Measurements from ENCODE around the gene AKT2.

Gene AKT2

DNA sequence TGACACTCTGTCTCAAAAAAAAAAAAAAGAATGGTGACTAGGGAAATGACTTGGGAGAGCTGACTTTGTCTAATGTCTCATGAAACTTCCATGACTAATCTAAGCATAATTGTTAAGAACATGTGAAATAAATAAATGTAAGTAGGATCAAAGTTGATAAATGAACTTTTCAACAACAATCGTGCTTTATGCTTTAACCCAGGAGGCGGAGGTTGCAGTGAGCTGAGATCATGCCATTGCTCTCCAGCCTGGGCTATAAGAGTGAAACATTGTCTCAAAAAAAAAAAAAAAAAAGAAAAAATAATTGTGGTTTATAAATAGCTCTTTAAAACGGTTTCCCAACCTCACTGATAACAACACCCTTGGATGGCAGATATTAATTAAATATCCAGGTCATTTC lies 12.9 kb upstream of the AKT2 start:
- DNase-seq, result no peak

DNA sequence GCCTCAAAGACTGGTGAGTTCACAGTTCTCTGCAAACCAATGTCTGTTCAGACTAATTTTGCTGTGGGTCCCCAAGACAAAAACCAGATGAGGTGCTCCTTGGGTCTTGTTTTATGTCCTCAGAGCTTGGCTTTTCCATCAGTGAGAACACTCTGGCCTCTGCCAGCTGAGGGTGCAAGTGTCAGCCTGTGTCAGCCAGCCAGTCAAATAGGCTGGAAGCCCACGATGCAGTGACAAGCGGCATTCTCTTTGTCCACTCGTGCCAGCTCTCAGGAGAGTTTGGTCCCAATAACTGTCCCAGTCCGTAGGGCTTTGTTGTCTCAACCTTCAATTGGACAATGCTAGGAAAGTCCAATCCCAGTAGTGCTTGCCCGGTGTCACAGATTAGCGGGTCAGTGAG lies 9.4 kb upstream of the AKT2 start:
- DNase-seq, result no peak

DNA sequence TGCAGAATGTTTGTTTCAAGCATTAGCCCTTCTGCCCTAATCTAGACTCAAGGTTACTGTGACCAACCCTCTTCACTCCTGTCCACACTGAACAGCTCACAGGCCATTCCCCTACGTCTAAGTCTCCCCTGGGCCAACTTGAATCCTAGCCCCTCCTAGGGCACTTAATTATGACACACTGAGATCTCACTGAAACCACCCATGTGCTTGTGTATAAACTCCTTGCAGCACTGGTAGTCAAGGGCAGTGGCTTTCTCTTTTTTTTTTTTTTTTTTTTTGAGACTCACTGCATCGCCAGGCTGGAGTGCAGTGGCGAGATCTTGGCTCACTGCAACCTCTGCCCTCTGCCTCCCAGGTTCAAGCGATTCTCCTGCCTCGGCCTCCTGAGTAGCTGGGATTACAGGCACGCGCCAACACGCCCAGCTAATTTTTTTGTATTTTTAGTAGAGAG lies 1.9 kb upstream of the AKT2 start:
- no peak for DNase-seq

DNA sequence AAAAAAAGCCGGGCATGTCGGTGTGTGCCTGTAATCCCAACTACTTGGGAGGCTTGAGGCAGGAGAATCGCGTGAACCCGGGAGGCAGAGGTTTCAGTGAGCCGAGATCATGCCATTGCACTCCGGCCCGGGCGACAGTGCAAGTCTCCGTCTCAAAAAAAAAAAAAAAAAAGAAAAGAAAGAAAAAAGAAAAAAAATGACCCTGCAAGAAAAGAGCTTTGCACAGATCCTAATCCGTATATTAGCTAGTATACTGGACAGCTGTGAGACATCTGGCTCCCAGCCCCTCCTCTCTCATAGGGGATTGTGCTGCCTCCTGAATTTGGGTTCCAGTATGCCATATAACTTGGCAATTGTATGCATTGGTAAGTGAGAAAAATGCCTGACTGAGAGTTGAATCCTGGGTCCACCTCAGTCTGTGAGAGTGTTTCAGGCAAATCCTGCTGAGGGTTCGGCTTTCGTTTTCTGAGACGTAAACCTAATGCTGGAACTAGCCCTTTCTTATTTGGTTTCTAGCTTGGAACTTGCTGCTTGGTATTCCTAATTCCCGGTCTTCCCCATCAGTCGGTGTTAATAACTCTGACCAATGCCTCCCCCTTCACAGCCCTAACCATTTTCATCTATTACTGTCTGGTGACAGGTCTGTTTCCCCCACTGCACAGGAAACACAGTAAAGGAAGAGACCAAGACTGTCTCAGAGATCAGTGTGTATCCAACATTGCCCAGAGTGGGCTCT lies 1.3 kb upstream of the AKT2 start:
- DNase-seq, result no peak

DNA sequence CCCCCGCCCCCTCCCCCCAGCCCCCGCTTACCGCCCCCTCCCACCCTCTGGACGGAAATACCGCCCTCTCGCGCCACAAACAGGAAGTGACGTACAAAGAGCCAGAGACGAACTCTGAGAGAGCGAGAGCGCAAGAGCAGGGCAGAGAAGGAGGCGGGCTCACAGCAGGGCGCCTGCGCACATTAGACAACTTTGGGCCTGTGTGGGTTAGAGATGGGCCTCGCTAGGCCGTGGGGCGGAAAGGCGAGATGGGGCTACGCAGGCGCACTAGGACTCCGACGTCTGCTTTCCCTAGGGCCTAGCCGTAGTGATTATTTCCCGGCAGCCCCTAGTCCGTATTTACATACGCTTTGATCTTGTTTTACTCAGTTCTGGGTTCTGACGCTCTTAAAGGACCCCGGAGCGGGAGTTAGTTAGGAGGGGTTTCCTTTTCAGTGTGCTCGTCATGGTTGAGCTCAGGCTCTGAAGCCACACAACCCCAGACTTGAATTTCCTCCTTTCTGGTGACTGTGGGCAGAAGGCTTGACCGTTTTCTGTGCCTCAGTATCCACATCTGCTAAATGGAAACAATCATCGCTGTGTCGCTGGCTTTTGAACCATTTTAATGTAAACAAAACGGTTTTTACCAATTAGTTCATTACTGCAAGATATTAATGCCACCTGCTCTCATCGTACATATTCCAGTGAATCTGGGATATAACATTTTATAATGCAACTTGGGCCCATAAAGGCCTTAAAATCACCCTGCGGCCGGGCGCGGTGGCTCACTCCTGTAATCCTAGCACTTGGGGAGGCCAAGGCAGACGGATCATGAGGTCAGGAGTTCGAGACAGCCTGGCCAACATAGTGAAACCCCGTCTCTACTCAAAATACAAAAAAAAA lies 449 bp upstream of the AKT2 start:
- peak; percentile 97 for DNase-seq

DNA sequence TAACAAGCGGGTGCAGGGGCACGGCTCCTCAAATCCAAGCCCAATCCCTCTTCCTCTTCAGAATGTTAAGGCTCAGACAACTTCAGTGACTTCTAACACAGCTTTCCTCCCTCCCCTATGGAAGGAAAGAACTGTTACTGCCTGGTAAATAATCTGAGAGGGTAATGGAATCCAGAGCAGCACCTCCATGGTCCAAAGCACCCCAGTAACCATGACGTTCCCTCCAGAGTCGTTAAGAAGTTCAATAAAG lies 969 bp downstream of the AKT2 start:
- no peak for DNase-seq

DNA sequence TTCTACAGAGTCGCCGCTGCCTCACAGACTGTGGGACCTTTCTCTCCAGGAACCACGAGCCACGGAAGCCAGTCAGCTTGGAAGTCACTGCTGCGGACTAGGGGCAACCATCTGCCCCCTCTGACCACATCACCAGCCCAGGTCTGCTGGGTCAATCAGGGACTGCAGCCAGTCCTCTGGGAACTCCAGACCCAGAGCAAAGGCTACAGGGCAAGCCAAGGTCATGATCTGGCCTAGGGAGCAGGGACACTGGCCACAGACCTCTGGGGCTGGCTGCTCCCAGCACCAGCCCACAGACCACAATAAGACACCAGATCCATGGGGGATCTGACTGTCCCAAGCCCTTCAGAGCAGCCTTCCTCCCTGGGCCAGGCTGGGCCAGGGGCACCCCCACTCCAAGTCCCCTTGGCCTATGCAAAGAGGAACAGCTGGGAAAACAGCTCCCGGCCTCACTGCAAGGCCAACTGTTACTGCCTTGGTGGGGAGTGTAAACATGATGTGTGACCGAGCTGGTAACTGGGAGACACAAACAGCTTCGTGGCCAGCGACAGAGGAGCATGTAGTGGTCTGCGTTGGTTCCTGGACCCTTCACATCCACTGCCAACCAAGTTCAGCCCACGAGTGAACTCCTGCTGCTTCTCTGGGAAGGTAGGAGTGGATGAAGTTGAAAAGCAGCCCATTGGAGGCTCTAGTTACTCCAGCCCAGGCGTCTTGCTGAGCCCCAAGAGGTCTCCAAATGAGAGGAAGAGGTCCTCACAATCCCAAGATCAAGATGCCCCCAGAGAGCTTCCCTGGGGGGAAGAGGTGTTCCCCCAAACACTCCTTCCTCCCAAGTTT lies 1.5 kb downstream of the AKT2 start:
- no peak for DNase-seq

DNA sequence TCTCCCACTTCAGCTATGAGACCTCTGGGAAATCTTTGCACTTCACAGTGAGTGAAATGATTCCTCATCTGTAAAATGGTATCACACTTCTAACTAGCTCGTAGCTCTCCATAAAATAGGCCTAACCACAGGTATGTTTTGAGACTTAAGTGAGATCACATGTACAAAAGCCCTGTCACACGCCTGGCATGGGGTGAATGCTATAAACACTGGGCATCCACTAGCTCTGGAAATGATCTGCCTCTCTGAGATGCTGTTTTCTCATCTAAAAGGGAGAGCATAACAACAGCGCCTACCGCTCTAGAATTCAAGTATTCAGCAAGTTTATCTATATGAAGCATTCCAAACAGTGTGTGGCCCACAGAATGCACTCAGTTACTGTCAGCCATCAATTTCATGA lies 2.2 kb downstream of the AKT2 start:
- DNase-seq, result no peak

DNA sequence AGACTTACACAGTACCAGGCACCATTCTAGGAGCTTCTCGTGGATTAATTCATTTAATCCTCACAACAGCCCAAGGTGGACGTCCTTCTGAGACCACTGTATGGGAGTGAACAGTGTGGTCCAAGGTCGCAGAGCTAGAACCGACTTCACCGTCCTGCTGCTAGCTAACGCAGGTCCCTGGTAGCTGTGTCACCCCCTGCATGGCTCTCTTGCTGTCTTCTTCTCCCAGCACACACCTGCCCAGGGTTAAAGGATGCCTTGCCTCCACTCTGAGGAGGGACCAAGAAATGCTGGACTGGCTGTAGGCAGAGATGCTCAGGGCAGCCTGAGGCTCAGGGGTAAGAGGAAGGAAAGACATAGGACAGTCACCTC lies 3.0 kb downstream of the AKT2 start:
- no peak for DNase-seq

DNA sequence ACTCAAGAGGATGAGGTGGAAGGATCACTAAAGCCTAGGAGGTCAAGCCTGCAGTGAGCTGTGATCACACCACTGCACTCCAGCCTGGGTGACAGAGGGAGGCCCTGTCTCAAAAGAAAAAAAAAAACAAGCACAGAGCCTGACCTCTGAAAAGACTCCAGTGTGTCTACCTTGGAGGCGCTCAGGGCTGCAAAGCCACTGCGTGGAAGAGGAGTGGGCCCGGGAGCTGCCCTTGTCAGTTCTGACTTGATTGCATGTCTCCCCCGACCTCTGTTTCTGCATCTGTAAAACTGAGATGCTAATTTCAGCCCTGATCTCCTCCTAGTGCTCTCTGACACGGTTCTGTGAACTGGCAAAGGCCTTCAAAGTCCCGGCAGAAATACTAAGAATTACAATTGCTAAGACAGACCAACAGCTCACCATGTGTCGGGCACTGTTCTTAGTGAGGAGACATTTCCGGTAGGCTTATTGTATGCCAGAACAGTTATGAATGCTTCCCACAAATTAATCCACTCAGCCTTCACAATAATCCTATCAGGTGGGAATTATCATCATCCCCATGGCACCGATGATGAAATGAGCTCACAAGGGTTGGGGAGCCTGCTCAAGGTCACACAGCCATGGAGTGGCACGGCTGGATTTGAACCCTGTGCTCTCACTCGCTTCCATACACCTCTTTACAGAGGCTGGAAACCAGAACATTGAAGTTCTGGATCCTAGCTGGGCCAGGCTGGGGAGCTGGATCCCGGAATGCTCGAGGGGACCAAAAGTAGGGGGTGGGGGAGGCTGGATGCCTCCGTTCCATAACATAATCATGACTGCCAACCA lies 3.5 kb downstream of the AKT2 start:
- DNase-seq, result no peak

DNA sequence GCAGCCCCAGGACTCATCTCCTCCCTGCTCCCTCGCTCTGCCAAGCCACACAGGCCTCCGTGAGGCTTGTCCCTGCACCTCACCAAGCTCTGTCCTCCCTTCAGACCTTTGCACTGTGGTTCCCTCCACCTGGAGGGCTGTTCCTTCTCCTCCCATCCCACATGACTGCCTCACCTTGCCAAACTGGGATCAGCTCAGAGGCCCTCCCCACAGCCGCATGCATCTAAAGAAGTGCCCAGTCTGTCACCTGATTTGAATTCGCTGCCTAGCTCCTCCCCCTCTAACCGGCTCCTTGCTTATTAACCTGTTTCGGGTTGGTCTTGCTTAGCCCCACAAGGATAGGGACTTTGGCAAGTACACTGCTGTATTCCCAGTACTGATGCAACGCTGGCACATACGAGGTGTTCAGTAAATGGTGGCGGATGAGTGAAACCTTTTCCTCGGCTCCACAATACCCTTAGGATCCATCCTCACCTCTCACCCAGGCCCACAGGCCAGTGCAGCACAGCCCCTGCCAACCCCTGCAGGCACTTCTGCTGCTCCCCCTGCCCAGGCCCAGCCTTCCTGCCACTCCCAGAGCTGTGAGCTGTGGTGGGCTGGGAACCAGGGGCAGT lies 4.4 kb downstream of the AKT2 start:
- DNase-seq, result no peak

DNA sequence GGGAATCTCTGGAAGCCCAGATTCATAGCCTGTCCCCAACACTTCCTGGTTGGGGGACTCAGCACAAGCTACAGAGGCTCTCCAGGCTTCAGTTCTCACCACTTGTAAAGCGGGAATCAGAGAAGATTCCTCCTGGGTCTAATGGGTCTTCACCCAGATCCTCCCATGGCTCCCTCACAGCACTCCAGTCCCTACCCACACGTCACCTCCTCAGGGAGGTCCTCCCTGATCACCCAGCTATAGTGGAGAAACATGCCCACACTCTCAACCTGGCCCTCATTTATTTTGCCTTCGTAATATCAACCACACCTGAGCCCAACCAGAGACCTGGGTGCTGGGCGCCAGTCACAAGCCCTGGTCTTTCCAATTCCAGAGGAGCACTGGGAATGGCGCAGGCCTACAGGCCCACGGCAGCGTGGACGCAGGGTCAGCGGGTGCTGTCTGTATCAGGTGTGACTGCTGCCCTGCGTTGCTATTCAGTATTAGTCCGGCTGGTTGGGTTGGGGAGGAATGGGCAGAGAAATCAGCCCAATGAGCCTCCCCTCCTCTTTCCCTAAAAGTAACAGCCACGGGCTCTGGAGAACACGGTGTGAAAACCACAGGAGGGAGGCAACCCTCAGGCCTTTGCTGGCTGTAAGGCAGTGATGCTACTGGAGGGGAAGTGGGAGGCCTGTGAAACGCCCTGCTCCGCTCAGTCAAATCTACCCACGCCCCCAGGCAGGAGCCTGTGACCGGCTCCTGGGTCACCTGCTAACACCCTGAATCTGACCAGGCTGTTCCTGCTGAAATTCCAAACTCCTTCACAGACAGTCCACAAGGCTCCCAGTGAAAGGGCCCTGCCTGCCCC lies 5.2 kb downstream of the AKT2 start:
- DNase-seq, result no peak

DNA sequence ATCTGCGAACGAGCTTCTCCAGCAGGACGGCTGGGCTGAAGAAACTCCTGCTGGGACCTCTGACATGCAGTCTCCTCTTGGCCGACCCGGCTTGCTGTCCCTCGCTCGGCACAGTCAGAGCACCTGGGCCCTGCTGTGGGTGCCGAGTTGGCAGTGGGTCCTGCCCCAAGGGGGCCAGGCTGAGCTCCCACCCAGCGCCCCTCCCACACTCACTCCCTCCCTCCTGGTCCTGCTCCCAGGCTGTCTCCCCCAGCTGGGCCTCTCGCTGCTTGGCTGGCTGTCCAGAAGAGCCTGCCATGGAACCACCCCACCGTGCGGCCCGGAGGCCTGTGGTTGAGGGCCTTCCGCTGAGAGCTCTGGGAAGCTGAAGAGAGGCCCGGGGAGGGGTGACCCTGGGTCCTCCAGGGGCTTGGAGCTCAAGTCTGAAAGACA lies 6.0 kb downstream of the AKT2 start:
- DNase-seq, result no peak

DNA sequence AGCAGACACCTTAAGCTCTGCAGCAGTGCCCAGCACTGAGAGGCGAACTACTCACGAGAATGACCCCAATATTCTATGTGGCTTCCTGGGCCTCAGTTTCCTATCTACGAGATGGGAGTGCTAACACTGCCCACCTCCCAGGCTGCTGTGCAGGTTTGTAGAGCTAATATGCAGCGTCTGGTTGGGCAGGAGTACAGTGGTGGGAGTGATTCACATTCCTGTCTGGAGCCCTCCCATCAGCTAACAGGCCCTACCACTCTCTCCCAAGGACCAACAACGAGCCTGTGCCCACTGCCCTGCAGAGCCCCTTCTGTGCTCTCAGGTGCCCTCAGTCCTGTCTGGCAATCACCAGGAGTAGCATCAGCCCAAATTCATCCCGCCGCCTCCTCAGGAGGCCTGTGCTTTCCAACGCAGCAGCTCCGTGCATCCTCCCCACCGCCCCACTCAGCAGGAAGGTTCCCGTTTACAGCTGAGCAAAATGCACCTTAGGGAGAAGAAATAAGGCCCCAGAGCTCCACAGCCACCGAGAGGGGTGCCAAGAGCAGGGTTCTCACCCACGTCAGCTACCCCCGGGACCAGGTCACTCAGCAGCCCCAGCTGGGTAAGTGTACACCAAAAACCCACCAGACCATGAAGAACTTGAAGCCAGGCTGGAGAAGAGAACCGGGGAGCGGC lies 6.6 kb downstream of the AKT2 start:
- DNase-seq, result no peak

DNA sequence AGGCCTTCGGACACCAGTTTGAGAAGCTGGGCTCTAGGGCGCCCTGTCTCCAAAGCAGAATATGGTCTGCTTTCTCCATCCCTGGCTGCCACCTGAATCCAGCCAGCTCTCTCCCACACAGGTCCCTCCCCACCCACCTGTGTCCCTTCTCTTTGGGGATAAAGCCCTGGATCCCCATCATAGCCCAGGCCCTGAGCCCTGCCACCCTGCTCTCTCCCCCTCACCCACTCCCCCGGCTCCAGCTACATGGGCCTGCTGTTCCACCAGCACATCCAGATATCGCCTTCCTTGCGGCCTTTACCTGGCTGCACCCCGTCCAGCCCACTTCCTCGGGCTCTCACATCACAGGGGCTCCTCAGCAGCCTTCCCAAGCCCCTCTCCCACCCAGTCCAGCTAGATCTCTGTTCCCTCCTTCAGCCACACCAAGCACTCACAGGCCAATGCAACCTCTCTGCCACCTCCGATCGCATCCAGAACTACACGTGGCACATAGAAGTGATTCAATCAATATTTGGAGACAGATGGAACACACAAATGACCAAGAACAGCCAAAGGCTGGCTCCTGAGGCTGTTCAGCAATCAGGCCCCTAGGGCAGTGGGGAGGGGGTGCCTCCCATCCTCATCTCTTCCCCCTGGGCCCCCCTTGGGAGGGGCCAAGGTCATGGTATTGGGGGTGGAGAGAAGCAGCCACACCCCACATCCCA lies 7.6 kb downstream of the AKT2 start:
- no peak for DNase-seq

DNA sequence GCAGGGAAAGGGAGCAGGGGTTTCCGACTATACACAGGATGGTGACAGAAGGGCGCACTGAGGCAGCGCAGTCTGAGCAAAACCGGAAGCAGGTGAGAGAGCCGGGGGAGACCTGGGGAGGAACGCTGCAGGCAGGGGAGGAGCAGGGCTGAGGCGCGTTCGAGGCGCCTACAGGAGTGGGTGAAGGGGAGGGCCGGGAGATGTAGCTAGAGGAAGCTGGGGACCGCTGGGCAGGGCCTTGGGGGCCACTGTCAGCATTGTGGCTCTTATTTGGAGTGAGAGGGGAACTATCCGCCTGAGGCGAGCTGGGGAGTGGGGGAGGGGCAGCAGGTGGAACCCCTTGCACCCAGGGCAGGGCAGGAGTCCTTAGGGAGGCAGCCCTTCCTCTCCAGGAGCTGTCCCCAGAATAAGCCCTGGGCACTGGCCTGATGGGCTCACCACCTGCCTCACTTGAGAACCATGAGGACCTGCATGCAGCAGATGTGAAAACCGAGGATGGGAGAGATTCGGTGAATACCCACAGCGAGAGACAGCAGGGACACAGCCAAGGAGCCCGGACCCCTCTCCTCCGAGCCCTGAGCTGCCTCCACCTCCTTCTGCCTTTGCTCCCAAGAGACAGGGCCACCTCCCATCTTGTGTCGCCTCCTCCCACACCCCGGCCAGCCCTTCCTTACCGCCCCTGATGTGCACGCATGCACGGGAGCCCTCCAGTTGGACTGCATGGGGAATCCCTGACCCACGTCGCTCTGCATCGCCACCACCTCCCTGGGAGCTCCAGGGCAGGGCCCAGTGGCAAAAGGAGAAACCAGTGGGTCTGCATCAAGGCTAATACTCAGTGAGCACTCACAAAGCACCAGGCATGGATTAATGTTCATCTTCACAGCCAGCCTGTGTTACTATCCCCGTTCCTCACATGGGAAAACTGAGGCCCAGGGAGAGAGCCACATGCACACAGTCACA lies 10.3 kb downstream of the AKT2 start:
- DNase-seq, result no peak

DNA sequence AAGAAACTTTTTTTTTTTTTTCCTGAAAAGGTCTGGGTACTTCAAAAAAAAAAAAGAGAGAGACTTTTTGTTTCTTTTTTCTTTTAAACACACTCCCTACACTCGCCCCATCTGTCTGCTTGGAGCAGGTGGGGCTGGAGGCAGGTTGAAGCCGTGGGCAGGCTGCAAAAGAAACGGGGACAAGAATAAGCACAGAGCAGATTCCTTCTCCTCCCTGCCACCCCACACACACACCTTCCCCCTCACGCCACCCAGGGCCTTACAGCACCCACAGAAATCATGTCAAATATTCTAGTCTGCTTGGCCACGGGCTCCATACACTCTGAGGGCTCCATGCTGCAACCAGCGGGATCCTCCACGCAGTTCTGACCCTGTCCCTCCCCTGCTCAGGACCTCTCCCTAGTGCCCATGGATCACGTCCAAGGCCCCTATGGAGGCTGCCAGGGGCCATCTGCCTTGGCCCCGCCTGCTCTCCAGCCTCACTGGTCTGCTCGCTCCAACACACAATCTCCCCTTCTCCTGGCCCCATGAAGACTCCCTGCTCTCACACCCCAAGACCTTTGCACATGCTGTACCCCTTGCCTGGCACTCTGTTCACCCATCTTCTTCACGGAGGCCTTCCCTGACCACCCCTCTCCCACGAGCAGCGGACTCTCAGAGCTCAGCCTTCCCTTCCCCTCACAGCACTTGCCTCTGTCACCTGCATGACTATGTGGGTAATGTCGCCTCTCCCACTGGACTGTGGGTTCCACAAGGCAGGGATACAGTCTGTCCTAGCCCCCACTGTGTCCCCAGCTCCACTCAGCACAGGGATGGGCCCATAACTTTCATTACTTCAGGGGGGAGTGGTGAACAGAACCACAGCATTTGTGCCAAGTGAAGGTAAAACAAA lies 11.4 kb downstream of the AKT2 start:
- no peak for DNase-seq

DNA sequence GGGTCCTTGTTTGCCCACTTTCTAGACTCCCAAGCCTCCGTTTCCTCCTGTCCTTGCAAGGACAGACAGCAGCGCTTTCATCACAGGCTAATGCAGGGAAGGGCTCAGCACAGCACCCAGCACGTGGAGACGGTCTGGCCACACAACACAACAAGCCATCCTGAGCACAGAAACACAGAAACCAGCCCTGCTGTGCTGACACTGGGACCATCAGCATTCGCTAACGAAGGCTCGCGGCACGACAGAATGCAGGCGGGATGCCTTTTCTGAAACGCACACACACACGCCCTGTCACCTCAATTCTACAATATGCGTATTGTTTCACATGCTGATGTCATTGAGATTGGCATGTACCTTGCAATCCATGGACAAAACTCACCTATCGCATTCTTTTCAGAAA lies 12.9 kb downstream of the AKT2 start:
- no peak for DNase-seq
